Kidney capillary endothelial cell (primary cell): ENCODE results near the gene DNLZ.

Experiments used
- DNase-seq: peaks from one replicate; pipeline ENCODE4 v3.0.0-alpha.2; 2018; ENCODE audit warnings: low spot score

Gene DNLZ

DNA sequence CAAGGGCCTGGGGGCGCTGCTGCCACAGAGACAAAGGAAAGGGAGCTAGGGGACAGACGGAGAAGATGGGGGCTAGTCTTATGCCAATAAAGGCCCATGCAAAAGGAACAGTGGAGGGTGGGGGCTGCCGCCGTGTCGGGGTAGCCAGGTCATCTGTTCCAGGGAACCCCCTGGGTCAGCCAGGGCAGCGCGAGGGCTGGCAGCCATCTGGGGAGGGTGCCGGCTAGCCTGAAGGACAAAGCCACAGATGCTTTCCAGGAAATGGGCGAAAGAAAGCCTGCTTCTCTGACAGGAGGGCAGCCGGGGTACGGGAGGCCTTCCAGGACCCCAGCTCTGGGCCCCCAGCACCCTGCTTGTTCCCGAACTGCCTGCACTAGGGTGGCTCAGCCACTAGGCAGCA, 11.6 kb upstream of the DNLZ start:
- no peak for DNase-seq

DNA sequence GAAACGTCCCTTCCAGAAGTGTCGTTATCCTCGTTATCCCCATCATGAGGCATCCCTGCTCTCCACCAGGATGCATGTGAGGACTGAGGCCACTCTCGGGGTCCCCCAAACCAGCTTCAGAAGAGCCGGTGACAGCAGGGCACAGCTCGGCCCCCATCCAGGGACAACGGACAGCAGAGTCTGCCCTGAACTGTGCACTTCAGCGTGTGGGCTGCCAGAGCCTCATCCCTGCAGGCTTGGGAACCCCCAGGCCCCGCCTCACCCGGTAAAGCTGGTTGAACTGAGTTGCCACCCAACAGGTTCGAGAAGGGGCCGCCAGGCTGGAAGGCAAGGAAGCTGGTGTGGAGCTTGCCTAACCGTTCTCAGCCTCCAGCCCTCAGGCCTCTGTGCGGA, 10.6 kb upstream of the DNLZ start:
- no peak for DNase-seq

DNA sequence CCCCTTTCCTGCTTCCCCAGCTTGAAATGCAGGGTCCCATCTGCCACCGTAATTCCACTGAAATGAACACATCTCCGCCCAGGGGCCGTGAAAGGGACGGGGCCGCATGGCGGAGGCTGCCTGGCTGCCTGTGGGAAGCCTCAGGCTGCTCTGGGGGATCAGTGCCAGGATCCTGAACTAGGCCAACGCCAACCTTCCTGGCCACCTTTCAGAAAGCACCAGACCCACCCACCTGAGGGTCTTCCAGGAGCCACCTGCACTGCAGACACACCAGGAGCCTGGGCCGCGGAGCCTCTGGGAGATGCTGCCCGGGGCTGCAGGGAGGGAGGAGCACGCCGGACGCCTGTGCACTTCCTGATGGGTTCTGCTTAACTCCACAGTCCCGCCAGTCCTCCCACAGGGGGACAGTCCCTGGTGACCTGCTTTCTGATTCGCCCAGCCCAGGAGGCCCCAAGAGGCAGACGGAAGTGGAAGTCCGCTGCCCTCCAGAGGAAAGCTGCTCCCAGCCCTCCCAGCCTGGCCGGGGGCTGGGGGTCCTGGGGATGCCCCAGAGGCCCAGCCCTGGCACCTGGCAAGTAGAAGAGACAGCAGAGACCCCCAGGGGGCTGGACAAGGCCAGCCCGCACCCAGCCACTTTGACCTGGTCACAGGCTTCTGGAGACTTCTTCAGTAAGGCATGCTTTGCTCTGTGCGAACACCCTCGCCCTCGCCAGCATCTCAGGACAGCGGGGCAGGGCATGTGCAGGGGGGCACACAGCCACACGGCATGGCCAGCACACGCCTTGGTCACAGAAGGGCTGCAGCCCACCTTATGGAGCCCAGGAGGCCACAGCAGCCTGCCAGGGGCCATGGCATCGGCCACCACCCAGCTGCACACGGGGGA, 10.0 kb upstream of the DNLZ start, which contains the start of gene CARD9:
Gene CARD9 (minus strand): TSS at position 370 of the 883 bp plus-strand sequence. CDS start 1,591 bp downstream, outside the sequence.
- no peak for DNase-seq

DNA sequence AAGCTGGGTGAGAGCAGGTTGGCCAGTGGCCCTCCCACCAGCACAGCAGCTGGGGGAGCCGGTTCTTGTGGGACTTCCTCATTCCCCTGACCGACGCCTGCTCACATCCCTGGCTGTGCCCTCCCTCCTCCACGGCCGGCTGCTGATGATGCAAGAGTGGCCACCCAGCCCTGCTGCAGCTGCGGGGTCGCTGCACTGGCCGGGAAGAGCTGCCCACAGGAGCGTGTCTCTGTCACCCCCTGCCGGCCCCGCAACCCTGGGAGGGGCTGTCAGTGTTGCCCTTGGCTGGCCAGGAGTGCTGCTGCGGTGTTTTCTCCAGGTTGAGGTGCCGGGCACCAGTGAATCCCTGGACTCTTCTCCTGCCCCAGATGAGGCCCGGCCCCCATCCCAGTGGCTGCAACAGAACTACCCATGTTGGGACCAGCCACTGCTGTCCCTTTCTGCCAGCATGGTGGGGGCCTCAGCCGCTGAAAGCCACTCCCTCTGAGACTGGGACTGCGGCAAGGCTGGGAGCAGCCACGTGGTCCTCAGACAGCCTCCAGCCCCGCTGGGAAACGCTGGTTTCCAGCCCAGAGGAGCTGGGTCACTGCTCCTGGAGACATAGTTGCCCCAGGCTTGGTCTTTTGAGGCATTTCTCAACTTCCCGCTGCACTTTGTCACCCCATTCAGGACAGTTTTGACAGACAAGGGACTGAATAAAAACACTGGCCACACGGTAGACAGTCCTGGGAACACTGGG, 9.2 kb upstream of the DNLZ start:
- DNase-seq = no peak

DNA sequence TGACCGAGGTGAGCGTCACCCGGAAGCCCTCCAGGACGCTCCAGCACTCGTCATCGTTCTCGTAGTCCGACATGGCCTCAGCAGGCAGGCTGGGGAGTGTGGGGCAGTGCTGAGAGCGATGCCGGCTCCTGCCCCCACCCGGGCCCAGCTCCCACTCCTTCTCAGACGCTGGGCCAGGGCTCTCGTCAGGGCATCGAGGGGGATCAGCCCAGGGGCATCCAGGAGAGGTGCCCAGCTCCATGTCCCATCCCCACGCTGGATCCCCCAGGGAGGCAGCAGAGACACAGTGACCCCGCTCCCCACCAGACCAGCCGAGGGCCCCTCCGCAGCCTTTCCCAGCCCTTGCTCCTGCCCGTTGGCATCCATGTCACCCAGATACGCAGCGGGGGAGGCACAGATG, 8.5 kb upstream of the DNLZ start:
- DNase-seq = no peak

DNA sequence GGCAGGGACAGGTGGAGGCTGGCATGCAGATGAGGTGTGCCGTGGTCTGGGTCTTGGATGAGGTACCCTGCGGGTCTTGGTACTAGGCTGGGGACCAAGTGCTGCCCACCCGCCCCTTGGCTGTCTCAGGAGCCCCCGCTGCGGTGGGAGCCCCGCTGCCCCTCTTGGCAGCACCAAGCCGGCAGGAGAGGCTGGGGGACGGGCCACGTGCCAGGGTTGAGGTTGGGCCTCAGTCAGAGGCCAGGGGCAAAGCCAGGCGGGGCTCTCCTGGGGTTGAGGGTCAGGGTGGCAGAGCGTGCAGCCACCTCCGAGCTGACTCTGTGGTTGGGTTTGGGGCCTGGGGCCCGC, 8.0 kb upstream of the DNLZ start:
- no peak for DNase-seq

DNA sequence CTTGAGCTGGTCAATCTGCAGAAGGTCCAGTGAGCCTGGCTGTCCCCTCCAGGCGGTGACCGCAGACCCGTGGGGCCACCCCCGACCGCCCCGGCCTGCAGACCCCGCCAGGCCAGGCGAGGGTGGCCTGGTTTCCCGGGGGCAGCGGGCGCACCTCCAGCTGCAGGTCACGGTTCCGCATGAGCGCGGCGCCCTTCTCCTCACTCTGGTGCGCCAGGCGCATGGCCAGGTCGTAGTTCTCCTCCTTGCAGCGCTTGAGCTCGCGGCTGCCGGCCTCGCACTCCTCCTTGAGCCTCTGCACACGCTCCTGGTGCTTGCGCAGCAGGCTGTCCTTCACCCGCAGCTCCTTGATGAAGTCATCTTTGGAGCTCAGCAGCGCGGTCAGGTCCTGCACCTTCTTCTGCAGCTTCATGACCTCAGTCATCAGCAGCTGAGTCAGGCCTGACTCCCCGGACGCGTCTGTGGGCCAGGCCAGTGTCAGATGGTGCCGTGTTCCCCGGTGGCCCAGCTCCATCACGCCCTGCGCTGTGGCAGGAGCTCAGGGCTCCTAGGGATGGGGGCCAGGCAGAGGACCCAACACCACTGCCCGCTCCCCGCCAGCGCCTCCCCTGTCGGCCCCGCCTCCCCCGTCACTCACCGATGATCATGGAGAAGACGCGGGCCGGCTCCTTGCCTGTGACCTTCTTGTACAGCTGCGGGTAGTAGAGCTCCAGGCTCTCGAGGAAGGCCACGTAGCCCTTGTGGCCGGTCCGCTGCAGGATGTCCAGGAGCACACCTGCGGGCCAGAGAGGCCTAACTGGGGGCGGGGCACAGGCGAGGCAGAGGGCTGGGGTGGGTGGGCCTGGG, 7.4 kb upstream of the DNLZ start:
- DNase-seq = no peak

DNA sequence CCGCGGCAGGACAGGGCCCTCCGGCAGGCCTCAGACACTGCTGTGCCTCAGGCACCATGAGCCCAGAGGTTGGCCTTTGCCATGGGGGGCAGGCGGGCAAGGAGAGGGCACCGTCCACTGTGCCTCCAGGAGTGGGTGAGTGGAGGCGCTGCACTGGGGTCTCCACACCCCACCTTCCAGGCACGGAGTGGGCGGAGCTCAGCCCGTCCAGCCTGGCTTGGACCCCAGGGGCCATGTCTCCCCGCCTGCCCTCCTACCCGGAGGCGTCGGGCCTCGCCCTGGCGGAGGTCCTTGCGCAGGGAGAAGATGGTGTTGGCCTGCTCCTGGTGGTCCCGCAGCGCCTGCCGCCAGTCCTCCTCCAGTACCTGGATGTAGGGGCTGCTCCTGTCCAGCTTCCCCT, 6.5 kb upstream of the DNLZ start:
- no peak for DNase-seq

DNA sequence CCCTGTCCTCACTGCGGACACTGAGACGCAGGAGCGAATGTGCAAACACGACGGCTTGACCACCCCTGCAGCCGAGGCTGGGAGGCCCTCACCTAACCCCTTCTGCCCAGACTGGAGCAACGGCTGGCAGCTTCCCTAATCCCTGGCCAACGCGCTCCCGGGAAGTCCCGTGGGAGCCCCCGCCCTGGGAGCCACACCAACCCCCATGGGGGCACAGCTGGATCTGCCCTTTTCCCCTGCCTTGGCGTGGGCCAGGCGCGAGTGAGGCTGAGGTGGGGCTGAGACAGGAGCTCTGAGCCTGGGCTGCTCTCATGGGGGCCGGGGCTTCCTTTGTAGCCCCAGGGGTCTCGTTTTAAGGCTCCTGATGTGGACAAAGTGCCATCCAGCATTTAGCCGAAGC, 4.6 kb upstream of the DNLZ start:
- no peak for DNase-seq

DNA sequence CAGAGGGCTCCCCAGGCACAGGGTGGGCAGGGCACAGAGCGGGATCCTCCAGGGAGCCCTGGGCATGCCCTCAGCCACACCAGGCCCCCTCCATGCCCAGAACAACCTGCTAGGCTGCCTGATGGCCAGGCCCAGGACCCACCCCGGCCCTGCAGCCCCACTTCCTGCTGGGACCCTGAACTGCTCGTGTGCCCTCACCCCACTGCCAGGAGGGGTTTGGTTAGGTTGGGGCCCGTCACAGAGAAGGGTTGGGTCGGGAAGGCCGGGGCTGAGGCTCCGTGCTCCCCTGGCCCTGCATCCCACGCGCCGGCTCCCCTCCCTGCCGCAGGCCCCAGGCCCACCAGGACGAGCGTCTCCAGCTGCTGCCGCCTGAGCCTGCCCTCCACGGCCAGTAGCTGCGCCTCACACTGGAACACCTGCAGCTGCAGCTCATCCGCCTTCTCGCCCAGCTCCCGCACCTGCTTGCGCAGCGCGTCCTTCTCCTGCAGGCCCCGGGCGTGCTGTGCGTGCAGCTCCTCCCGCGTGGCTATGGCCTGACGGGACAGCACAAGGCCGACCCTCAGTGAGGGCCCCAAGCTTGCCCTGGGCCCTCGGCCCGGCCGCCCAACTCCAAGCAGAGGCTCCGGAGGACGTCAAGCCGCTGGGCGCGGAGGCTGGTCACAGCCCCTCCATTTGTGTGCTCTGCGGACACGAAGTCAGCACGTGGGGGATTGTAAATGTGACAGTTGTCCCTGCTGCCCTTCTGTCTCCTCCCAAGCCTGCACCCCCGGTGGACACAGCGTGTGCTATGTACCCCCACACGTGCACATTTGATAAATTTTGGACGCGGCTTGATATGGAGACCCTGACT, 4.0 kb upstream of the DNLZ start:
- DNase-seq = no peak

DNA sequence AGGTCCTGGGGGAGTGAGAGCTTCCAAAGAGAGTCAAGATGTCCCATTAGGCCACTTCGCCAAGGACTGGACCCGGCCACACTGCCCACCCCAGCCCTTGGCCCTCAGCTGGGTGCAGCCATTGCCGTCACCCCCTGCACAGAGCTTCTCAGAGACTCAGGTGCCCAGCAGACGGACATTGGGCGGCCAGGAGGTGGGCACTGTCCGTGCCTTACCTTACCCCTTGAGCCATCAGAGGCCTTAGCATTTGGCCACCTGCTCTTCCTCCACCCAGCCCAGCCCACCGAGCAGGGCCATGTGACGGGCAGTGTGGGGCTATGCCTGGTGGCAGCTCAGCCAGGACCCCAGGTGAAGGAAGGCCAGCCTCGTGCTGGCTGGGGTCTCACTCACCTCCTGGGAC, 3.3 kb upstream of the DNLZ start:
- no peak for DNase-seq

DNA sequence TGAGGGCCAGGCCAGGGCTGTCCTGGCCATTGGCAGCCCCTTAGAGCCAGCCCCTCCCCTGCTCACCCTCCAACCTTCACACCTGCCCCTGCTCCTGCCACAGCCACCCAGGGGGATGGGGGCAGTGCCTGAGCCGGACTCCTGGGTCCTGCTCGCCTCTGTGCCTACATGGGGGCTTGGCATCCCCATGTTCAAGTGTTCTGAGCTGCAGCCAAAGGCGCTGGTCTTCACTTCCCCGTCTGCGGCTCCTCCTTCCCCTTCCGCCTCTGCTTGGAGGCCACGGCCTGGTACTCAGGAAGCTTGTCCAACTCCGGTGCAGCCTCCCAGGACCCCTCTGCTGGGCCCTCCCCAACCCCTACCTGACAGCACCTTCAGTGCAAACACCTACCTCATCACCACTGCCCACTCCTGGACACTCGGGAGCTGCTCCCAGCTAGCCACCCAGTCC, 2.3 kb upstream of the DNLZ start:
- no peak for DNase-seq

DNA sequence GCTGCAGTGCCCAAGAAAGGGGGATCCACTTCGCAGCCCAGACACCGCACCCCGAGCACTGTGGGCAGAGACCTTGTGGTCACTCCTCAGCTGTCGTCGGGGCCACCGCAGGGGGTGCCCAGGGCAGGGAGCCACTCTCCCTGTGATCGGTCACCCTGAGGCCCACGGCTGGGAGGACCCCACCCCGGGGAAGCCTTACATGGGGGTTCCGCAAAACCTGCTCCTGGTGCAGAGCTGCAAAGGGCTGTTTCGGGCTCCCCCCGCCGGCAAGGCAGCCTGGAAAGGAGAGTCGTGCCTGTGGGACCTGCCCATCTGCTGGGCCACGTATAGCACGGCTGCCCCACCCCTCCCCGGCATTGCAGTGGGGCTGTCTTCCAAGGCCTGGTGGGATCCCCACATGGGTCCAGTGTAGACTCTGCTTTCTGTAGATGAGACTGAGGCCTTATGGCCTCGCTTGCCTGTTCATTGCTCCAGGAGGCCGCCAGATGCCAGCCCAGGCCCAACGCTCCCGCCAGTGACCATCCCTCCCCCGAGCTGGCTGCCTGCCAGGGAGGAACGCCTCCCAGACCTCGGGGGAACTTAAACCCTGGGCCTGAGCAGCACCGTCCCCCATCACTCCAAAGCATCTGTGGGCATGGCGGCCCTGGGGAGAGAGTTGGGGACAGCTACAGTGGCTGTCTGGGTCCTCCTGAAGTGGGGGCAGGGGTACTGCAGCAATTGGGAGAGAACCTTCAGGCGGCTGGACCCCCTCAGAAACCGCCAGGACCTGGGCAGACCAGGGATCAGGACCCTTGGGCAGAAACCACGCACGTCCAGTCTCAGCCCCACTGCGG, 1.6 kb upstream of the DNLZ start:
- no peak for DNase-seq

DNA sequence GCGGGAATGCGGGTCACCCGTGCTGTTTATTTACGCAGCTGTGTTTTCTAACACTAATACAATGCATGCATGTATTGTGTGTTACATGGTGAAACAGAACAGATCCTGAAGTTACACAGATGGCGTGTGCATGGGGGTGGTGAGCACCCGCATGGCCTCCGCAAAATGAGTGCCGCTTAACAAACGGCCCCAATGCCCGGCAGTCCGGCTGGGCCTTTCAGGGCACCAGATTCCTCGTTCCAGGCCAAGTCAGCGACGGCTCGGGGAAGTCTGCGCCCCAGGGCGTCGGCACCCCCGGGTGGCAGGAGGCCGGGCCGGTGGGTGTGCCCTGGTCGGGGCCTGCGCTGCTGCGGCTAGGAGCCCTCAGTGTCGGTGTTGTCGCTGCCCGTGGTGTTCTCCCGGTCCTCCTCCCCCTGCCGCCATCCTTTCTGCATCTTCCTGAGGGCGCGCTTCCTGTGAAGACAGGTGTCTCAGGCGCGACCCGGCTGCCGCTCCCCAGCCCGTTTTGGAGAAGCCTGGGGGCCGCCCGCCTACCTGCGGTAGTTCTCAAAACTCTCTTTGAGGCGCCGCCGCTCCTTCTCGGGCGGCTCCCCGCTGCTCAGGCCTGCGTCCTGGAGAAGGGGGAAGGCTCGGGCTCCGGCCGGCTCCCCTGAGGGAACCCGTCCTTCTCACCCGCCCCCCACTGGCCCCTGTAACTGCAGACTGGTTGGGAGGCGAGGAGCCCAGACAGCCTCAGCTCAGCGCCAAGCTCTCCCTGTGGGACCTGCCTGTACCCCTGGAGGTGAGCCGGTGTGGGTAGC, 605 bp upstream of the DNLZ start:
- DNase-seq = no peak

DNA sequence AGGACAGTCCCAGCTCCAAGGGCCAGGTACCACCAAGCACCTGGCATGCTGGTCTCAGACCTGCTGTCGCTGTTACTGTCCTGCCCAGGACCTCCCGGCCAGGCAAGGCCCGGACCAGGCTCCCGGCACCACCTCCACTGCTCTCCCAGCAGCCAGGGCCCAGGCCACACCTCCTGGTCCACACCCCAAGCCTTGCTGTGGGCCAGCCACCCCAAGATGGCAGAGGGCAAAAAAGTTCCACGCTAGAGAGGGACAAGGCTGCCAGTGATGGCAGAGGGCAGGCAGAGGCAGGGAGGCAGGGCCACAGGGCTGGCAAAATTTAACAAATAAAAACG, 1.1 kb downstream of the DNLZ start:
- DNase-seq = no peak

DNA sequence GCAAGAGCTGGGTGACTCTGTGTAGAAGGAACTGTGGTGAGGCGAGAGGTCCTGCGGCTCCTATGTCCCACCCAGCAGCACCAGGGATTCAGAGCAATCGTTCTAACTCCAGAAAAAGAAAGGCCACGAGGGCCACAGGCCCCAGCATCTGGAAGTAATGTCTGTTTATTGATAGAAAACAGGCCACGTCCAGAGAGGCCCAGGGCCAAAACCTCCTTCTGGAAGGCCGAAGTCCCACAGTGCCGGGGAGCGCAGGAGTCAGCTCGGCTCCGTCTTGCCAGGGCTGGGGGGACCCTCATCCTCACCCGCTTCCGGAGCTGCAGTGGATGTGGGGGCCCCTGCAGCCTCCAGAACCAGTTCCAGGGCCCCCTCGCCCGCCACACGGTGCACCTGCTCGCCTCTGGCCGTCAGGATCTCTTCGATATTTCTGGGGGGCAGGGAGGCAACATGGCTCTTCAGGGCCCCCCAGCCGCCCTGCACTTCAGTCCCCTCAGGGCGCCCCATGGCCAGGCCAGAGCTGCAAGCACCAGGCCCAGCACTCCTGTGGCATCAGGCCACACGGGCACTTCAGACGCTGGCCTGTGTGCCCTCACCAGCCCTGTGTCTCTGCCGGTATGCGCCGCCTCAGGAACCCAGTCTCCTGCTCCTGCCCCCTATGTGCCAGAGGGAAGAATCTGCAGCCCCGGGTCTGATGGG, 1.6 kb downstream of the DNLZ start:
- DNase-seq = no peak

DNA sequence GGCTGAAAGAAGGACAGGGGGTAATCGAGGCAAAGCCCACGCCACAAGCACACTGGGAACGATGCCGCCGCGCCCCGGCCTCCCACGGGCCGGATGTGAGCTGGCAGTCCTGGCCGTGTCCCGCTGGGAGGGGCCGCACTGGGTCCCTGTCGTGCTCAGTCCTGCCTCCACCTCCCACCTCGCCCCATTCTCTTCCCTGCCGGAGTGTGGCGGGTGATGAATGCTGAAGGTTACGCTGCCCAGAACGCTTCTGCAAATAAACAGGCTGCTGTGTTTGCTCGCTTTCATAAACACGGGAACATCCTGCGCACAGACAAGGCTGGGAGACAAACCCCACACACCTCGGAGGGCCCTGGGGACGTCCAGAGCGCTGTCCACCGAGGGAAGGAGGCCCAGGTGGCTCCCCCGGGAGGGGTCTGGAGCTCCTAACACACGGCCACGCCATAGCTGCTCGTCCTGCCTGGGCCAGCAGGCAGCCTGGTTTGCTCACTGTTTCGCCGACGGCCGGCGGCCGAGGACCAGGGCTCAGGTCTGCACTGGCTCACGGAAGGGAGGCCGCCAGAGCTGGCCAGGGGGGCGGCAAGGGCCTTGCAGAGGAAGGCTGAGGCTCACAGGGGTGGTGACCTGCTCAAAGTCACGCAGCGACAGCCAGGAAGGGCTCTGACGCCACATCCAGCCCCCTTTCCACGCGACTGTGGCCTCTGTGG, 2.3 kb downstream of the DNLZ start:
- no peak for DNase-seq
